Activated T-cell treated with anti-CD3 and anti-CD28 coated beads for 24 hours (primary cell): ENCODE results near the gene PGAP6.
"Not testable (repeated sequence)": the region's sequence is repeated elsewhere in the genome, so short reads cannot be mapped to it uniquely, and the experiment has no call there.

Experiments
- DNase-seq: peaks from one replicate; pipeline ENCODE4 v3.0.0-alpha.2; 2020; ENCODE audit warnings: low read depth

Gene PGAP6

GRCh38 chr16:351804-352520 is 29.8 kb downstream of the PGAP6 start:
- no peak for DNase-seq

- no peak for DNase-seq
Observed at GRCh38 chr16:350203-350602, 31.6 kb downstream of the PGAP6 start.

DNA sequence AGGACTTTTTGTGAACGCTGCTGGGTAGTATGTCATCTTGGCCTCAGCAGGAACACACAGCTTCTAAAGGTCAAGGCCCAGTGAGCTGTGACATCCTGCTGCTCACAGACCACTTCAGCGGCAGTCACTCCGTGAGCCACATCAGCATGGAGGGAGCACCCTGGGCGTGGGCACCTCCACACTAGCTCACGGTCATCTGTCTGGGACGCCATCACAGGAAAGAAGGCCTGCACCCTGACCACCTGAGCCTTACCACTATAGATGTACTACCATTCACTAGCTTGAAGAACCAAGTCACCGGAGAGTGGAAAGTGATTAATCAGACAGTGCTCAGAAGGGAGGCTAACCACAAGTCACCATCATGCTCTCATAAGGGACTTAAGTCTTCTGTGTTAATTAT is 32.6 kb downstream of the PGAP6 start:
- no peak for DNase-seq

GRCh38 chr16:348495-348894 is 33.3 kb downstream of the PGAP6 start:
- not testable (repeated sequence) for DNase-seq

DNA sequence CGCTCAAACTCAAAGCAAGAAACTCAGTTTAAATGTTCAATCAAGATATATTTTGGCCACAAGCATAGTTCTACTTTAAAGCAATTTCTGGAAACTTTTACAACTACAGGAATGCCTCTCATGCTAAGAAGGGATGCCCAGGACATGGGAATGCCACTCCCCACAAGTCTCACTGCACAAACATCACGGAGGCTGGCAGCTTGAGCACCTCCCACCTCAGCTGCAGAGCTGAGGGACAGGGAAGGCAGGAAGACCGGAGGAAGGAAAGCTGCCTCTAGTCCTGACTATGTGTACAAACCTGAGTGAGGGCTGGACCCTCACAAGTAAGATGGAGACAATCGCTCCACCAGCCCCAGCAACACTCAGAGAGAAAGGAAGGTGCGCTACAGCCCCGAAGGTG is 34.6 kb downstream of the PGAP6 start:
- DNase-seq = no peak

DNA sequence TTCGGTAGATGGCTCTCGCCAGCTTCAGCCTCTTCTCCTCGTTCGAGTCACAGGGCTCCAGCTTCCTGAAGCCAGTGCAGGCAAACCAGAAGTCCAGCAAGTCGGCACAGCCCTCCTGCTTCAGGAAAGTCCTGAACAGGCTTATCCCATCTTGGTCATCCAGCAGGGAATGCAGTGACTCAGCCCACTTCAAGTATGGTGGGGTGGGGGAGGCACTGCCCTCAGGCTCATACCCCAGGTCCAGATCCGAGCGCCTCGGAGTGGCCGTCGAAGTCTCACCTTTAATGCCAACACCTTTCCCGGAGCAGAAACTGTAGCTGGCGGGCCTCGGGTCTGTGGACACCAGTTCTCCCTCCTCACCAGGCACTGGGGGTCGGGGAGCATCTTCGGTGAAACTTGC is 35.2 kb downstream of the PGAP6 start:
- no peak for DNase-seq

DNA sequence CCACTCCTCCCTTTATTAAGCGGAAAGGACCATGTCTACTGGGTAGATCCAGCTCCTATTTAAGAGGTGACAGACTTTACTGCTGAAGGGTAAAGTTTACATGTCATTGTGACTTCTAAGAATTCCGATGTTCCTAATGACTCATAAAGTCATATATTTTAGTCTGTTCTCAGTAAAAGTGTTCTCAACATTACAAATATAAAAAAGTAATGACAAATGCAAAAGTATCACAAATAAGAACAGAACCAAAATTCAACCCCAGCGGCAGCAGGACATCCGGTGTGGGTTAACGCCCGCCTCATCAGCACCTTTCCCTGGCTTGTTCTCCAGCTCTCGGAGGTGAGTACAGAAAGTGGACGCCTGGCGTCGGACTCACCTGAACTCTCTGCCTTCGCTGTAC is 36.0 kb downstream of the PGAP6 start:
- DNase-seq = no peak

GRCh38 chr16:342455-343213 is 39.1 kb downstream of the PGAP6 start:
- no peak for DNase-seq

GRCh38 chr16:341974-342336 is 39.8 kb downstream of the PGAP6 start:
- not testable (repeated sequence) for DNase-seq

- not testable (repeated sequence) for DNase-seq
Observed at GRCh38 chr16:341095-341973, 40.4 kb downstream of the PGAP6 start.

GRCh38 chr16:340370-341091 is 41.2 kb downstream of the PGAP6 start:
- DNase-seq = no peak

GRCh38 chr16:339680-340079 is 42.1 kb downstream of the PGAP6 start:
- DNase-seq = no peak

DNA sequence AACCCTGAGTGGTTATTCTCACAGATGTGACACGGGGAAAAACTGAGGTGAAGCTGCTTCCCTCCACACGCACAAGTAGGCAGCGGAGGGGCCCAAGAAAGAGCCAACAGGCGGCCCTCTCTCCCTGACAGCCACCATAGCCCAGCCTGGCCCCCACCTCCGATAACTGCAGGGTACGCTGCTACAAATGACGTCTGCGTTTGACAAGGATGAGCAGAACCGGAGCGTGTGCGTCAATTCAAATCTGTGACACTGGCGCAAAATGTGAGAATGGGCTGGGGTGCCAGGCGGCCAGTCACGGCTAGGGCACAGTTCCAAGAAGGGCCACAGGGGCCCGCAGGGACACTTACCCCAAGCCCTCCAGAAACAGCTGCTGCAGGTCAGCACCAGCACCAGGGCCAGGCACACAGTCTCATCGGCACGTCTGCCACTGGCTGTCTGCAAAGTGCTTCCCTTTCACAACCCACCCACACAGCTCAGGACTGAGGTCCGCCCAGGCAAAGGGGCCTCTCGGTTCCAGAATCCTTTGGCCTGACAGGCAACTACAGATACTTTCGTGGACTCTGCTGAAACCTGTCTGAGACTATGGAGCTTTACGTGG is 43.7 kb downstream of the PGAP6 start:
- DNase-seq = no peak

GRCh38 chr16:337437-337836 is 44.3 kb downstream of the PGAP6 start:
- DNase-seq = no peak

DNA sequence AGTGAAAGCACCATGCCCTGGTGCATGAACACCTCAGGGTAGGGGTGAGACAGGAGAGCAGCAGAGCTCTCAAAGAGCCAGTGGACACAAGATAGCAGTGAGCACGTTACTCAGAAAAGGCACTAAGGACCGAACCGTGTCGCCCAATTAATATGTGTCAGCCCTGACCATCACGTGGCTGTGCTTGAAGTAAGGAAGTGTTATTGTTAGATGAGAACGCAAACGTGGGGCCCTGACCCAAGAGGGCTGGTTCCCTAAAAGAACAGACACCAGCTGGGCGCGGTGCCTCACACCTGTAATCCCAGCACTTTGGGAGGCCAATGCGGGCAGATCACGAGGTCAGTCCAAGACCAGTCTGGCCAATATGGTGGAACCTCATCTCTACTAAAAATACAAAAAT is 45.5 kb downstream of the PGAP6 start:
- no peak for DNase-seq

DNA sequence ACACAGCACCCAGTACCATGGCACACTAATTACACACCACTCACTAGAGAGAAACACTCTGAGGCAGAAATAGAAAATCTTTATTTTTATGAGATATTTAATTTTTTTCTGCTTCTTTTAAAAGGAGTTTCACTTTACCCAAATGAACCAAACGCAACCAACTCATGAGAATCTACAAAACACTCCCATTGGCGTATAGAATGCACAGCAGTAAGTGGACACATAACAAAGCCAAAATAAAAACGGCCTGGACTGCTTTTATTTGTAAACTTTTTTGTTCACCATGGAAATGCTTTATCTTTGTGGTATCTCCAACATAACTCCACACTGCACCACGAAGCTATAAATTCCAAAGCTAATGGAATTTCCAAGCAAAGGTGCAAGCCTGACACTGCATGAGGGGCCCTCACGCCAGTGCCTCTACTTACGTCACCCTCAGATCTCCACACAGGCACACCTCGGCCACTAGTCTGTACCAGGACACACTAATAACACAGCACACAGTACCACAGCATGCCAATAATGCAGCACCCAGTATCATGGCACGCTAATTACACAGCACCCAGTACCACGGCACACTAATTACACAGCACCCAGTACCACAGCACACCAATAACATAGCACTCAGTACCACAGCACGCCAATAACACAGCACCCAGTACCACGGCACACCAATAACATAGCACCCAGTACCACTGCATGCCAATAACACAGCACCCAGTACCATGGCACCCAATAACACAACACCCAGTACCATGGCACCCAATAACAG is 46.7 kb downstream of the PGAP6 start:
- DNase-seq = not testable (repeated sequence)

DNA sequence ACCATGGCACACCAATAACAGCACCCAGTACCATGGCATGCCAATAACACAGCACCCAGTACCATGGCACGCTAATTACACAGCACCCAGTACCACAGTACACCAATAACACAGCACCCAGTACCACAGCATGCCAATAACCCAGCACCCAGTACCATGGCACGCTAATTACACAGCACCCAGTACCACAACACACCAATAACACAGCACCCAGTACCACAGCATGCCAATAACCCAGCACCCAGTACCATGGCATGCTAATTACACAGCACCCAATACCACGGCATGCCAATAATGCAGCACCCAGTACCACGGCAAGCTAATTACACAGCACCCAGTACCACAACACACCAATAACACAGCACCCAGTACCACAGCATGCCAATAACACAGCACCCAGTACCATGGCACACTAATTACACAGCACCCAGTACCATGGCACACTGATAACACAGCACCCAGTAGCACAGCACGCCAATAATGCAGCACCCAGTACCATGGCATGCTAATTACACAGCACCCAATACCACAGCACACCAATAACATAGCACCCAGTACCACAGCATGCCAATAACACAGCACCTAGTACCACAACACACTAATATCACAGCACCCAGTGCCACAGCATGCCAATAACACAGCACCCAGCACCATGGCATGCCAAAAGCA is 47.5 kb downstream of the PGAP6 start:
- DNase-seq = not testable (repeated sequence)

- no peak for DNase-seq
Observed at GRCh38 chr16:333406-334094, 48.2 kb downstream of the PGAP6 start.

DNA sequence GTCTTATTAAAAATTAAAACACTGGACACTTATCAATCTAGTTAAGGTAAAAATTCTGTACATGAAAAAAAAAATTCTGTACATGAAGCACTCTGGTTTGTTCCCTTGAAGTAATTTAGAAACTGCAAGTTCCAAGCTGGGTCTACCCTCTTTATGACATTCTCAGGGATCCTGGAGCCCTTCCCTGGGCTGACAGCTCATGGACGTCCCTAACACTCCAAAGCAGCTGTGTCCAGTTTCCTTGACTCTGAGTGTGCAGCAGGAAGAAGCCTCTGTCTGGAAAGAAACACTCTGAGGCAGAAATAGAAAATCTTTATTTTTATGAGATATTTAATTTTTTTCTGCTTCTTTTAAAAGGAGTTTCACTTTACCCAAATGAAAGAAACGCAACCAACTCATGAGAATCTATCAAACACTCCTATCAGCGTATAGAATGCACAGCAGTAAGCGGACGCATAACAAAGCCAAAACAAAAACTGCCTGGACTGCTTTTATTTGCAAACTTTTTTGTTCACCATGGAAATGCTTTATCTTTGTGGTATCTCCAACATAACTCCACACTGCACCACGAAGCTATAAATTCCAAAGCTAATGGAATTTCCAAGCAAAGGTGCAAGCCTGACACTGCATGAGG is 50.5 kb downstream of the PGAP6 start:
- not testable (repeated sequence) for DNase-seq
